ENCODE data around the gene DNMT3A.
A peak's percentile ranks its signal among the peaks of the same experiment; 100 is the strongest.
"Not testable (repeated sequence)": the region's sequence is repeated elsewhere in the genome, so short reads cannot be mapped to it uniquely, and the experiment has no call there.

DNMT3A gene

GRCh38 chr2:25279091-25279651 lies 62.6 kb downstream of the DNMT3A start:
- no peak for DNase-seq

GRCh38 chr2:25276569-25277465 lies 64.9 kb downstream of the DNMT3A start:
- peak; percentile 33 for DNase-seq

- no peak for DNase-seq
These were observed 66.2 kb downstream of the DNMT3A start for GRCh38 chr2:25275575-25275965.

GRCh38 chr2:25274868-25275574 lies 66.7 kb downstream of the DNMT3A start:
- DNase-seq: no peak

GRCh38 chr2:25273985-25274535 lies 67.7 kb downstream of the DNMT3A start:
- no peak for DNase-seq

GRCh38 chr2:25272705-25273104 lies 69.0 kb downstream of the DNMT3A start:
- DNase-seq: not testable (repeated sequence)

- no peak for DNase-seq
These were observed 71.7 kb downstream of the DNMT3A start for GRCh38 chr2:25270061-25270460.

- no peak for DNase-seq
These were observed 72.5 kb downstream of the DNMT3A start for GRCh38 chr2:25269233-25269632.

GRCh38 chr2:25268139-25268538 lies 73.6 kb downstream of the DNMT3A start:
- no peak for DNase-seq

GRCh38 chr2:25266399-25266798 lies 75.3 kb downstream of the DNMT3A start:
- DNase-seq: no peak

- no peak for DNase-seq
These were observed 75.9 kb downstream of the DNMT3A start for GRCh38 chr2:25265802-25266201.

- no peak for DNase-seq
These were observed 76.7 kb downstream of the DNMT3A start for GRCh38 chr2:25265001-25265400.

GRCh38 chr2:25262288-25262687 lies 79.4 kb downstream of the DNMT3A start:
- no peak for DNase-seq

- no peak for DNase-seq
These were observed 82.0 kb downstream of the DNMT3A start for GRCh38 chr2:25259737-25260124.

- DNase-seq: no peak
These were observed 82.6 kb downstream of the DNMT3A start for GRCh38 chr2:25258847-25259736.

- no peak for DNase-seq
These were observed 83.5 kb downstream of the DNMT3A start for GRCh38 chr2:25257931-25258846.

GRCh38 chr2:25257032-25257552 lies 84.6 kb downstream of the DNMT3A start:
- peak; percentile 79 for DNase-seq

GRCh38 chr2:25256488-25256875 lies 85.2 kb downstream of the DNMT3A start:
- no peak for DNase-seq

- no peak for DNase-seq
These were observed 85.8 kb downstream of the DNMT3A start for GRCh38 chr2:25255745-25256487.

- no peak for DNase-seq
These were observed 86.8 kb downstream of the DNMT3A start for GRCh38 chr2:25254961-25255360.

All from retina (tissue), 1 donor.